Sciatic nerve (tissue), 2 donors: ENCODE results near the gene RAB44. TPM values are rescaled to one million over a fixed set of nuclear protein-coding genes. Genes with fewer than 3 reads are reported as not detected.
"Not testable (repeated sequence)": the region's sequence is repeated elsewhere in the genome, so short reads cannot be mapped to it uniquely, and the experiment has no call there.

Experiments
- ATAC-seq: fragments of 200-7000 bp; cut with Tn5 transposase; one replicate; pipeline ENCODE4 v1.9.1; 2020; ENCODE audit warnings: mild to moderate bottlenecking, moderate library complexity
- DNase-seq: peaks from one replicate; pipeline ENCODE4 v3.0.0-alpha.2; 2020; ENCODE audit warnings: low spot score
- intact Hi-C: fragments of 100-400 bp; cut with DNase I; formaldehyde crosslinking; loops from one replicate; pipeline ENCODE4 v1.14.2; 2022
- total RNA-seq: library from RNA; stranded (reverse); fragmentation: NEBNext Ultra II Directional; extraction: Animal tissue kit (Norgen Biotek cat#: 25700); gene quantifications from one replicate; pipeline ENCODE4 v1.2.1, GENCODE V29; 2021
- donor health status: DM: no; HTN: no; CAD: no.
- donor health status: DM: no; HTN: no; CAD: no.

The RAB44 gene
- total RNA-seq, result 0.27 TPM

DNA sequence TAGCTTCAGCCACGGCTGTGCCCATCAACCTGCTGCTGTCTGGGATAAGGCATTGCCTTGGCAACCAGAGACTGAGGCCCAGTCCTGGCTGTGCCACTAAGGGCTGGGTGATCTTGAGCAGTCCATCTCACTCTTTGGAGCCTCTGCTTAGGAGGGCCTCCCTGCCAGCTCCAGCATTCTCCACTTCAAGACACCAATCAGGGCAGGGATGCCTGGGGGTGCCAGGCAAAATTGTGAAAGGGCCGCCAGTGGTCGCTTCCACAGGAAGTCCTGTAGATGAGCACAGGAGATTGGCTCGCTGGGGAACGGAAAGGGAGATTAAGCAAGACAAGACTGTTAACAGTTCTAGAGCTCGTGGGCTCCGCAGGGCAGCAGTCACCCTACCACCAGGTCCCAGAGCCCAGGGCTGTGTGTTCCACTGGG lies at the start of gene RAB44:
TSS of gene RAB44 (plus strand) at position 346 of the 423 bp plus-strand sequence. CDS start 6,410 bp downstream, outside the sequence.
- DNase-seq (no peak), ATAC-seq (no peak)
- intact Hi-C loops, result no loop called here

- ATAC-seq, result no peak
- intact Hi-C loops, result no loop called here
- DNase-seq, result no peak
Observed at GRCh38 chr6:36649086-36649485, 48.5 kb upstream of the RAB44 start.

DNA sequence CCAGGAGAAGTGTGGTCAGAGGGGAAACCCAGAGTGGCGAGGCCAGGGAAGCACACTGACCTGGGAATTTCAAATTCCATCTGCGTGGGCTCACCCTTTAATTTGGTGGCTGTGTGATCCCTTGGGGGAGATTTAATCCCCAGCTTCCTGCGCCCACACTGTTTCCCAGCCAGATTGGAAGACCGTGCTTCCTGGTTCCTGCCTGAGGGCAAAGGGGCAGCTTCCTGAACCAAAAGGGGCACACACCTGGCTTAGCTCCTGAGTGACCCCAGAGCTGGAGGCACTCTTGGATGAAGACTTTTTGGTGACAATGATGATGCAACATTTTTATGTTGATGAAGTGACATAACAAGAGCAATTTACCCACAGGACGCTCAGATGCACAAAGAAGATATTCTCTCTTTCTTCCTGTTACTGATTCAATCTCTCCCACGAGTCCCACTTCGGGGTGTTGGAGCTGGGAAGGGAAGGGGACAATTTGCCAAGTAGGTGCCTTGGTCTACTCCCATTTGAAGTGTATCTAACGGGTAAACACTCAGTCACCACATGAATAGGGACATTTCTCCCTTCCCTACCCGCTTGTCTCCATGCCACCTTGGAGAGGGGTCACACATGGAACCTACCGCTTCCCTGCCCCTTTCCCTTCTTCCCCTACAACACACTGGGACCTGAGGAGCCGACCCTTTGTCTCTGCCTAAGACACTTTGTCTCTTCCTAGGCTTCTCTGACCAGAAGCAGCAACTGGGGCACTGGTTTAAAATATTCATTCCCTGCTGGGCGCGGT lies 47.7 kb upstream of the RAB44 start:
- DNase-seq (no peak), ATAC-seq (peak; percentile 35)
- intact Hi-C loops, result no loop called here

DNA sequence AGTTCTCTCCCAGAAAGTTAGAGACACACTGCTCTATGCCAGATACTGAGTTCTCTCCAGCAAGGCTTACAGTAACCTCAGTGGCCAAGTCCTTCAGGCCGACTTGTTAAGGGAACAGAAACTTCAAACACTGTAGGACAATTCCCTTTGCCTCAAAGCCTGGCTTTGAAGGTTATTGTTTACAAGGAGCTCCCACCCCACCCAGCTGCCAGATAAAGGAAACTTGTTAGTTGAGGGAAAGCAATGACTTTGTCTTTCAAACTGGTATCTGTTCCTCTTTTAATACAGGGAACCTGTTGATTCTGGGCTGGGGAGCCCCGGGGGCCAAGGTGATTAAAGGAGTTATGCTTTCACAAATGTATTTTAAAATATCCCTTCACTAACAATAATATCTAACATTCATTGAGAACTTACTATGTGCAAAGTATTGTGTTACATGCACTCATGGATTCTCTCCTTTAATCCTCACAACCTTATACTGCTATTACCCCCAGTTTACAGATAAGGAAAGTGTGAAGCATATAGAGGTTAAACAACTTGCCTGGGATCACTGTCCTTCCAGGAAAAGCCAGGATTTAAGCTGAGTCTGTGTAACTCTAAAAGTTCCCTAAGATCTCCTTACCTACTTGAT lies 46.7 kb upstream of the RAB44 start:
- intact Hi-C loops, result no loop called here

GRCh38 chr6:36651659-36652379 lies 45.8 kb upstream of the RAB44 start:
- DNase-seq (no peak), ATAC-seq (no peak)
- intact Hi-C loops, result no loop called here

More for the DNA sequence above, 46.7 kb upstream of the RAB44 start:
- peak; percentile 71 for ATAC-seq
- no peak for DNase-seq

GRCh38 chr6:36654469-36654868 lies 43.2 kb upstream of the RAB44 start:
- ATAC-seq, intact Hi-C loops, DNase-seq: not testable (repeated sequence)

- ATAC-seq, result no peak
- intact Hi-C loops, result no loop called here
Observed at GRCh38 chr6:36655085-36655724, 42.4 kb upstream of the RAB44 start.

DNA sequence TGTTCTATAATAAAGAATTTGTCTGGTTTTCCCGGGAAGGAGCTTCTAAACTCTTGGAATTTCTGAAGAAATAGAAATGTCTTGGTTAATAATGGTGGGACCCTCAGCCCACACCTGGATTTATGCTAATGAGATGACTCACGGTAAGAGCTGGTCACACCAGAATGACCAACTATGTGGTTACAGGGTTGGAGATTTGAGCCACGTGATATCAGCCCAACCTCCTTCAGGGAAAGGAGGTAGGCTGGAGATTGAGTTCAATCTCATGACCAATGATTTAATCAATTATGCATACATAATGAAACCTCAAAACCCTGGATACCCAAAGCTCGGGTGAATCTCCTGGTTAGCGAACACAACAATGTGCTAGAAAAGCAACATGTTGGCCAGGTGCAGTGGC lies 41.2 kb upstream of the RAB44 start:
- no peak for ATAC-seq
- intact Hi-C loops, result no loop called here
- DNase-seq, result no peak

More at GRCh38 chr6:36655085-36655724, 42.4 kb upstream of the RAB44 start:
- DNase-seq, result no peak

GRCh38 chr6:36657271-36657670 lies 40.4 kb upstream of the RAB44 start:
- DNase-seq (no peak), ATAC-seq (no peak)
- intact Hi-C loops, result no loop called here

DNA sequence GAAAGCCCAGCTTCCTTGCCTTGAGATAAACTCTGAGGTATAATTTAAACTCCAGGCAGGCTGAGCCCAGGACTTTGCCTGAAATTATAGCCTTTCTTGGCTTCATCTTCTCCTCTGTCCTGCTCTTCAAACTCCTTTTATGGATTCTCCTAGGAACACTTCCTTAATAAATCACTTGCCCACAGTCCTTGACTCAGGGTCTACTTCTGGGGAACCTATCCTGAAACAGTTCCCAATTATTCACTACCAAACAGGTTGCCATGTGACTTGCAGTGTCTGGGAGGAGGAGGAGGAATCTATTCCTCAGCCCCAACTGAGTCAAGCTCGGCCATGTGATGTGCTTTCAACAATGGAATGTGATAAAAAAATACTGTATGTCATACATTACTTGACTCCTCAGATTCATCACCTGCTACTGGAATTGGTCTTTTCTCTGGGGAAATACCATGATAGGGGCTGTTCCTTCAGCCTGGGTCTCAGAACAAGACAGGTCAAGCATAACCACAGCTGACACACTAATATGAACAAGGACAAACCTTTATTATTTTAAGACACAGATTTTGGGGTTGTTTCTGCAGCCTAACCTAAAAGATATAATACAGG lies 39.6 kb upstream of the RAB44 start:
- no peak for DNase-seq
- intact Hi-C loops, result no loop called here
- ATAC-seq, result no peak

DNA sequence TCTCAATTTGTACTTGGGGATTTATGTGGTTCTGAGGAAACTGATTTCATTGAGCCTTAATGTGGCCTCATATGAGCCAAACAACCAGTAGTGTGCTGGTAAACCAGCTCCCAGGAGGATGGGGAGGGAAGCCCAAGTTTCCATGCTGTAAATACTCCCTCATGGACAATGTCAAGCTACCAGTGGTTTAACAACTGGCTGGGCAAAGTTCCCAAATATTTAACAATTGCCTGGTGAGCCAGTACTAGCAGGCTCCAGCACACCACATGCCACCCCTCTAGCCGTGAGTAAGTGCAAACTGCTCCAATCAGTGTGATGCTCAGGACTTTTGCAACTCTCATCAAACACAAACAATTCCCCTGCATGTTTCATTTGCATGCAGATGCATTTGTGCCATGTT lies 38.4 kb upstream of the RAB44 start:
- DNase-seq (no peak), ATAC-seq (peak; percentile 56)
- intact Hi-C loops, result no loop called here

DNA sequence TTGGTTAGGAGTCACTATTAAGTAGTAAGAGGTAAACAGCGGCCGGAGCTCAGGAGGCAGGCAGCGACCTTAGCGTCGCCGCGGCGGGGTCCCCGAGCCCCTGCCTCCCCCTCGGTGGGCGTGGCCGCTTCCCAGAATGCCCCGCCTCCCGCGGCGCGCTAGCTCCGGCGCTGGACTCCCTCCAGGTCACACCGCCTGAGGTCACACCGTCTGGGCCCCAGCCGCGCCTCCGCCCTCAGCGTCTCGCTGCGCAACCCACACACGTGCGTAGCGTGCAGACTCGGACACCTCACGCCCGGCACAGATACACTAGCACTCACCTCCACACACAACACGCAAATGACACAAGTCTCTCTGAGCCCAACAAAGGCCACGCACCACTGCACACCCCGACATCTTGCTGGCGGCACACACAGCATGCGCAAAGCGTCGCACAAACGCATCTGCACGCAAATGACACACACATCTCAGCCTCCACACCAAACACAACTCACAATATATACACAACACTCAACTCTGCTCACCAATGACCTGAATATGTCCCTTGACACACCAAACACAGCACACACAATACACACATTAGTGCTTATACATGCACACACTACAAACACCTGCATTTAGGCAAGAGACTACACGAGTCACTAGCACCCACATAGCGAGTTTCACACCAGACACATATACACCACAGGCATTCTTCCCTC lies 36.7 kb upstream of the RAB44 start:
- peak; percentile 83 for DNase-seq
- intact Hi-C loops, result no loop called here
- ATAC-seq, result peak; percentile 92

GRCh38 chr6:36662380-36662779 lies 35.2 kb upstream of the RAB44 start:
- DNase-seq (no peak), ATAC-seq (no peak)
- intact Hi-C loops, result no loop called here

GRCh38 chr6:36662827-36663256 lies 34.8 kb upstream of the RAB44 start:
- DNase-seq (no peak), ATAC-seq (no peak)
- intact Hi-C loops, result no loop called here

DNA sequence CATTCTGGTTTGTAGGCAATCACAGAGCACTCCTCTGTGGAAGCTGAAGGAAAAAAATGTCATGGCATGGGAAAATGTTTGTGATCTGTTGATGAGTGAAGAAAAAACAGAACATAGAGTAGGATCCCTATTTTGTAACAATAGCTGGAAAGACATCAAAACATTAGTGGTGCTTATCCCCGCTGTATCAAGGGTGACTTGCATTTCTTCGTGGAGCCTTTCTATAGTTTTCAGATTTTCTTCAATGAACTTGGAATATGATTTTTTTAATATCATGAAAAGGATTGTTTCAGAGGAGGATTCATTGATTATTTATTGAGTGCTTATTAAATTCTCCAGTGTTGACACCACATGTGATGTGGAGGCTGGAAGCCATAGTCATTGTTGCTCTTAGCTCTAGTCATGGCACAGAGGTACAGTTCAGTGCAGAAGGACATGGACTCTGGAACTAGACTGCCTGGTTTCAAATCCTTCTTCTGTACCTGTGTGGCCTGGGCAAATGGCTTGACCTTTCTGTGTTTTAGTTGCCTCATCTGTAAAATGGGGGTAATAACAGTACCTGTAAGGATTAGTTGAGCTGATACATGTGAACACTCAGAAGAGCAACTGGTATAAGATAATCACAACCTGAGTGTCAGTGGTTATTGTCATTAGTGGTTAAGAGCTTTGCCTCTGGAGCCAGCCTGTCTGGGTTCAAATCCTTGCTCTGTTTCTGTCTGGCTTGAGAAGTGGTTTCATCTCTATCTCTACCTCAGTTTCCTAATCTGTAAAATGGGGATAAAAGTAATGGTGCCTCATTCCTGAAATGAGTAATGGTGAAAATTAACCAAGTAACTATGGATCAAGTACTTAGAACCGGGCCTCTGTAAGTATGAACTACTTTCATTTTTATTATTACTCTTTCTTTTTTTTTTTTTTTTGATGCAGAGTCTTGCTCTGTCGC lies 33.9 kb upstream of the RAB44 start:
- no peak for DNase-seq
- intact Hi-C loops, result no loop called here
- no peak for ATAC-seq

- ATAC-seq (no peak), DNase-seq (no peak)
- intact Hi-C loops, result no loop called here
Observed at GRCh38 chr6:36665180-36665579, 32.4 kb upstream of the RAB44 start.

DNA sequence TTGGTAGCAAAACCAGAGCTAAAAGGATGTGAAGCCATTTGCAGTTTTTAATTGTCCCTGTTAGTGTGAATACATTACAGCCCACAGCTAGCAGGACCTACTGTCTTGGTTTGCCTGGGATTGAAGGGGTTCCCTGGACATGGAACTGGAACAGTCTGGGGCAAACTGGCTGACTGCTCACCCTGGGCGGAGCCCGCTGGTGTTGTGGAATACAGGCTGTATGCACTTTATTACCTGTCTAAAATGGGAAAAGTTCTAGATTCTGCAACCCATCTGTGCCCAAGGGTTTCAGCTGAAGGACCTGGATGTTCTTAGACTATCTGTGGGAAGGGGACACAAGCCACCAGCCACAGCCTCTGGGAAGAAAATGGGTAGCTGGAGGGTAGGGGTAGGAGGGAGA lies 31.3 kb upstream of the RAB44 start:
- ATAC-seq (no peak), DNase-seq (no peak)
- intact Hi-C loops, result no loop called here
